Measurements from ENCODE around the gene ATF1. TPM values are rescaled to one million over a fixed set of nuclear protein-coding genes. Genes with fewer than 3 reads are reported as not detected.
"Not testable (repeated sequence)": the region's sequence is repeated elsewhere in the genome, so short reads cannot be mapped to it uniquely, and the experiment has no call there.

The ATF1 gene
- total RNA-seq, 1 donor from 2014 or later, result 31.3 TPM

GRCh38 chr12:50828886-50829285 lies 65.0 kb downstream of the ATF1 start:
- Histone ChIP-seq H3K4me3 (ENCODE audit: low read depth, low read length) (no peak overlapping the region), H3K36me3 (ENCODE audit: control insufficient read depth, insufficient read depth, low read length) (no peaks in the 10 kb centered on the region), H3K27me3 (ENCODE audit: control insufficient read depth, insufficient read depth, low read length) (no peaks in the 10 kb centered on the region)
- FAIRE-seq (no peak), DNase-seq (ENCODE audit: low read depth) (no peak)
- TF ChIP-seq, protein P1, sequence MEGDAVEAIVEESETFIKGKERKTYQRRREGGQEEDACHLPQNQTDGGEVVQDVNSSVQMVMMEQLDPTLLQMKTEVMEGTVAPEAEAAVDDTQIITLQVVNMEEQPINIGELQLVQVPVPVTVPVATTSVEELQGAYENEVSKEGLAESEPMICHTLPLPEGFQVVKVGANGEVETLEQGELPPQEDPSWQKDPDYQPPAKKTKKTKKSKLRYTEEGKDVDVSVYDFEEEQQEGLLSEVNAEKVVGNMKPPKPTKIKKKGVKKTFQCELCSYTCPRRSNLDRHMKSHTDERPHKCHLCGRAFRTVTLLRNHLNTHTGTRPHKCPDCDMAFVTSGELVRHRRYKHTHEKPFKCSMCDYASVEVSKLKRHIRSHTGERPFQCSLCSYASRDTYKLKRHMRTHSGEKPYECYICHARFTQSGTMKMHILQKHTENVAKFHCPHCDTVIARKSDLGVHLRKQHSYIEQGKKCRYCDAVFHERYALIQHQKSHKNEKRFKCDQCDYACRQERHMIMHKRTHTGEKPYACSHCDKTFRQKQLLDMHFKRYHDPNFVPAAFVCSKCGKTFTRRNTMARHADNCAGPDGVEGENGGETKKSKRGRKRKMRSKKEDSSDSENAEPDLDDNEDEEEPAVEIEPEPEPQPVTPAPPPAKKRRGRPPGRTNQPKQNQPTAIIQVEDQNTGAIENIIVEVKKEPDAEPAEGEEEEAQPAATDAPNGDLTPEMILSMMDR (IDR thresholded peaks at IDR 0.05; ENCODE audit: insufficient read depth, low read length, severe bottlenecking), result no peak

DNA sequence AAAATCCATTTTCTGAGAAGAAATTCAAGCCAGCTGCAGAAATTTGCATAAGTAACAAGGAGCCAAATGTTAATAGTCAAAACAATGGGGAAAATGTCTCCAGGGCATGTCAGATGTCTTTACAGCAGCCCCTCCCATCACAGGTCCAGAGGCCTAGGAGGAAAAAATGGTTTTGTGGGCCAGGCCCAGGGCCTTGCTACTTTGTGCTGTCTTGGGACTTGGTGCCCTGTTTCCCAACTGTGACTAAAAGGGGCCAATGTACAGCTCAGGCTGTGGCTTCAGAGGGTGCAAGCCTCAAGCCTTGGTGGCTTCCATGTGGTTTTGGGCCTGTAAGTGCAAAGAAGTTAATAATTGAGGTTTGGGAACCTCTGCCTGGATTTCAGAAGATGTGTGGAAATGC lies 69.9 kb downstream of the ATF1 start:
- H3K4me3 ChIP-seq (ENCODE audit: low read depth, low read length); H3K27me3 ChIP-seq (ENCODE audit: control insufficient read depth, insufficient read depth, low read length); DNase-seq (ENCODE audit: low read depth); FAIRE-seq; H3K36me3 ChIP-seq (ENCODE audit: control insufficient read depth, insufficient read depth, low read length): not testable (repeated sequence)

- DNase-seq (ENCODE audit: low read depth) (peak; percentile 49), FAIRE-seq (no peak)
- TF ChIP-seq, protein P1 (IDR thresholded peaks at IDR 0.05; ENCODE audit: insufficient read depth, low read length, severe bottlenecking), result no peak
- Histone ChIP-seq H3K4me3 (ENCODE audit: low read depth, low read length) (no peak overlapping the region), H3K27me3 (ENCODE audit: control insufficient read depth, insufficient read depth, low read length) (no peaks in the 10 kb centered on the region), H3K36me3 (ENCODE audit: control insufficient read depth, insufficient read depth, low read length) (no peaks in the 10 kb centered on the region)
Measured at GRCh38 chr12:50839042-50839441, 75.1 kb downstream of the ATF1 start.

GRCh38 chr12:50840809-50841487 lies 77.0 kb downstream of the ATF1 start:
- no peaks in the 10 kb centered on the region for H3K27me3 ChIP-seq (ENCODE audit: control insufficient read depth, insufficient read depth, low read length)
- FAIRE-seq (no peak), DNase-seq (ENCODE audit: low read depth) (no peak)
- TF ChIP-seq, protein P1 (IDR thresholded peaks at IDR 0.05; ENCODE audit: insufficient read depth, low read length, severe bottlenecking), result no peak
- H3K36me3 ChIP-seq (ENCODE audit: control insufficient read depth, insufficient read depth, low read length), result no peaks in the 10 kb centered on the region
- no peak overlapping the region for H3K4me3 ChIP-seq (ENCODE audit: low read depth, low read length)

DNA sequence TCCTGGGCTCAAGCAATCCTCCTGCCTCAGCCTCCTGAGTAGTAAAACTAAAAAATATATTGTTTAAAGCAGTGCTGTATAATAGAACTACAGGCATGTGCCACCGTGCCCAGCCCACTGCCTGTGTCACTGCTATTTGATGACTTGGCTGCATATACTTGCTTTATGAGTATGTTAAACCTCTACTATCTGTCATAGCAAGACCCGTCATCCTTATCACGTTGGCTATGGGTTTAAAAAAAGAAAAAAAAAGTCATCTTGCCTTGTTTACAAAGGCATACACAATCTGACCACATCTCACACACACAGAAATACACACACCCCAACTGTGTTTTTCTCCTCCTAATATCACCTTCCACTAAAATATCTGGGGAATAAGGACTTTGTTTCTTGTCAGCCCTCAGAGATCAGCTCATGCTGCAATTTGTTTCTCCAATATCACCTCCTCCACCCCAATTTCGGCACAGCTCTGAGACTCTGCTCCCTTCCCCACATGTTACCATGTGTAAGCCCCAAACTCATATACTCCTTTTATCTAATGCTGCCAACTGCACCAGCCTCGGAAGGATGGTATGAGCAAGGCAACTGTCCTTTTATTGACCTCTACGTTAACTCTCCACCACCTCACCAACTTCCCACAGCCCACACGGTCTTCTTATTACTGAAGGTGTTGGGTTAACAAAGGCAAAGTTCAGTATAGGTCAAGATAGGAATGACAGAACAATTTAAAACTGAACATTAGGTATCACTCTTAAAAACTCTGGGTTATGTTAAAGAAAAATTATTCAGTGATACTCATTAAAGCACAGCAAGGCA lies 78.0 kb downstream of the ATF1 start:
- Histone ChIP-seq H3K4me3 (ENCODE audit: low read depth, low read length) (no peak overlapping the region), H3K27me3 (ENCODE audit: control insufficient read depth, insufficient read depth, low read length) (no peaks in the 10 kb centered on the region), H3K36me3 (ENCODE audit: control insufficient read depth, insufficient read depth, low read length) (no peaks in the 10 kb centered on the region)
- TF ChIP-seq, protein P1 (IDR thresholded peaks at IDR 0.05; ENCODE audit: insufficient read depth, low read length, severe bottlenecking), result no peak
- FAIRE-seq, result no peak
- no peak for DNase-seq (ENCODE audit: low read depth)

DNA sequence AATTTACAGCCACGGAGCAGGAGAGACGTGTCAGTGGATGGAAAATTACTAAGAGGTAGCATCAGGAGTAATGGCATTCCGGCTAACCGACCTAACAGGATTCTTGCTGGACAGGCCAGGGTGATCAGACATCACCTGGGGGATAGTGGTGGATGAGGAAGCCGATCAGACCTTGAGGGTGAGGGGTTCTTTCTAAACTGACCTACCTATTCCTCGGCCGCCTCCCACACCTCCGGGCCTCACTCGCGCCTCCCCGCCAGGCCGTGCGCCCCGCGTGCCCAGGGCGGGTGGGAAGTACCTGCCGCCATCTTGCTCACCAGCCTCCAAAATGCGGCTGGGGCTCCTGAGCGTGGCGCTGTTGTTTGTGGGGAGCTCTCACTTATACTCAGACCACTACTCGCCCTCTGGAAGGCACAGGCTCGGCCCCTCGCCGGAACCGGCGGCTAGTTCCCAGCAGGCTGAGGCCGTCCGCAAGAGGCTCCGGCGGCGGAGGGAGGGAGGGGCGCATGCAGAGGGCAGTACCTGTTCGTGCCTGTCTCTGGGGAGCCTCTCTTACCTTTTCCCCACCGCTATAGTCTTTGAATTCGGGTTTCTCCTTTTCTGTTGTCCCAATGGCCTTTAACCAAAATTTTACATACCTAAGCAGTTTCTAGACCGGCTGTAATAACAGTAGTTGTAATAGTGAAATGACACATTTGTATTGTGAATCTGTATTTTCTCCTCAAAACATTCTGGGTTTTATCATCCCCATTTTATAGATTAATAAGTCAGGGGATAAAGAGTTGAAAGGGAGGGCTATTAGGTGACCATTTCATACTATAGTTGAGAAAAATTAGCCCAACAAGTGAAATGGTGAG lies 79.0 kb downstream of the ATF1 start, which contains the start of gene TMPRSS12:
TSS of gene TMPRSS12 (plus strand) at position 290 of the 857 bp plus-strand sequence. CDS start at position 329, 39 bp downstream.
- FAIRE-seq, result no peak
- Histone ChIP-seq H3K36me3 (ENCODE audit: control insufficient read depth, insufficient read depth, low read length) (no peaks in the 10 kb centered on the region), H3K27me3 (ENCODE audit: control insufficient read depth, insufficient read depth, low read length) (no peaks in the 10 kb centered on the region), H3K4me3 (ENCODE audit: low read depth, low read length) (peak within 1 kb of the TSS; percentile 26)
- DNase-seq (ENCODE audit: low read depth), result peak; percentile 13
- TF ChIP-seq, protein P1 (IDR thresholded peaks at IDR 0.05; ENCODE audit: insufficient read depth, low read length, severe bottlenecking), result peak; percentile 18
